Measurements from ENCODE around the gene PCNX1. TPM values are rescaled to one million over a fixed set of nuclear protein-coding genes. Genes with fewer than 3 reads are reported as not detected.

The PCNX1 gene
- total and polyA plus RNA-seq, 2 of the 4 experiments (the other 2 are of a cell fraction) = 15.0 to 43.7 TPM

DNA sequence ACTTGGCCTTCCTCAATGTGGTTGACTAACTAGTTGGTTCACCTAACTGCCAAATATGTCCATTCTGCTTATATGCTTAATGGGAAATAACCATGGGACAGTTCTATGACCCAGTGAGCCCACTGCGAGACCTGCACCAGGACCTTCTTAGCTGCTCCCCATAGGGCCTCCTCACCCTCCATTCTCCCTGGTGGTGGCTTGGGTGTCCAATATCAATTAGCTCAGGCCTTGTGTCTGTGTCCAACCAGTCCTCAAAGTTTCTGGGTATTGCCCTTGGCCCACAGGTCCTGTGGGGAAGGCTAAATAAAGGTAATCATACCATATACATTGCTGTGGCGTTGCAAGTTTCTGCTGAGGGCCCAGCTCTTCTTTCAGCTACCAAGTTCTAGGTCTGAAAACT lies 228.2 kb downstream of the PCNX1 start (continued):
- TF ChIP-seq, protein P1, sequence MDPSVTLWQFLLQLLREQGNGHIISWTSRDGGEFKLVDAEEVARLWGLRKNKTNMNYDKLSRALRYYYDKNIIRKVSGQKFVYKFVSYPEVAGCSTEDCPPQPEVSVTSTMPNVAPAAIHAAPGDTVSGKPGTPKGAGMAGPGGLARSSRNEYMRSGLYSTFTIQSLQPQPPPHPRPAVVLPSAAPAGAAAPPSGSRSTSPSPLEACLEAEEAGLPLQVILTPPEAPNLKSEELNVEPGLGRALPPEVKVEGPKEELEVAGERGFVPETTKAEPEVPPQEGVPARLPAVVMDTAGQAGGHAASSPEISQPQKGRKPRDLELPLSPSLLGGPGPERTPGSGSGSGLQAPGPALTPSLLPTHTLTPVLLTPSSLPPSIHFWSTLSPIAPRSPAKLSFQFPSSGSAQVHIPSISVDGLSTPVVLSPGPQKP (IDR thresholded peaks at IDR 0.05; ENCODE audit: borderline replicate concordance, low read depth, low read length) = no peak
- no peak for TF ChIP-seq MXI1 (IDR thresholded peaks at IDR 0.05; ENCODE audit: borderline replicate concordance, low read depth, low read length)

DNA sequence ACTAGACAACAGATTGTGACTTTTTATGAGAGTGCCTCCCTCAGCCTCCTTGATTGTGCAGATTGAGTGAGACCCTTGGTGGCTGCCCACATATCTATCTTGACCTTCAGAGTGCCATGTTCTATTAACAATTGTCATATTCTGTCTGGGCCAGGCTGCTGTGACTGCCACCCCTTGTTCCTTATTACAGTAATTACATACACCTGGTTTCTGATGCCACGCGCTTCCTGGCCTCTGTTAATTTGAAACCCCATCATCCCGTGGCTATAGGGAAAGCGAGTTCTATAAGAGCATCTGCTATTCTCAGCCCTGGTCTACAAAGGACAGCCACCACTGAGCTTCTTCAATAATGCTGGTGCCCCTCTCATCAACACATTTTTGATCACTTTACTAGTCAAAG lies 228.7 kb downstream of the PCNX1 start:
- H3K79me1 ChIP-seq (ENCODE audit: low read depth in 1 of 2, low read length in 2 of 2) = peaks cover 0 to 10% of the 10 kb centered on the region in 2 experiments; a peak in 2 of 4 replicates
- H3K4me1 ChIP-seq (ENCODE audit: control insufficient read depth, insufficient read depth, low read length) = peaks cover 13% of the 10 kb centered on the region
- no peak overlapping the region for H2AK9ac ChIP-seq (replicated peaks; ENCODE audit: low read depth, low read length, poor library complexity)
- H2BK20ac ChIP-seq (ENCODE audit: low read depth, low read length) = no peak overlapping the region
- H3K56ac ChIP-seq (ENCODE audit: extremely low read depth, insufficient read depth, low read length) = no peak overlapping the region
- H3K4me2 ChIP-seq (ENCODE audit: low read depth, low read length) = no peak overlapping the region
- no peak overlapping the region for H2BK120ac ChIP-seq (ENCODE audit: low read depth, low read length)
- H4K5ac ChIP-seq (ENCODE audit: low read depth, low read length) = no peak overlapping the region
- H2AFZ ChIP-seq (replicated peaks; ENCODE audit: low read length, poor library complexity) = no peak overlapping the region
- no peak overlapping the region for H2BK5ac ChIP-seq (ENCODE audit: low read depth, low read length, poor library complexity, severe bottlenecking)
- H3K9ac ChIP-seq (ENCODE audit: low read depth, low read length) = no peak overlapping the region
- ATAC-seq (ENCODE audit: low read depth) (no peak), DNase-seq (no peak)
- intact Hi-C loops (cut with micrococcal nuclease) (loop anchor here (10.0 kb wide), 1 partner anchor 449 kb away; no protein-coding TSS in a partner anchor), dilution Hi-C loops (cut with HindIII; ENCODE audit: low sequenced_read_pairs, unreplicated experiment) (no loop called here), in situ Hi-C loops (cut with MboI; ENCODE audit: low sequenced_read_pairs) (loop anchor here (5.0 to 10.0 kb wide), 2 partner anchors 616 to 719 kb away; no protein-coding TSS in a partner anchor)
- CTCF ChIA-PET = interaction anchor here (0.6 kb wide), 1 partner anchor 164 kb away, joined by 3 read pairs; no protein-coding TSS in a partner anchor
- H3K27ac ChIP-seq (ENCODE audit: insufficient read depth, low read length) = no peak overlapping the region
- H4K91ac ChIP-seq (ENCODE audit: insufficient read depth, low read depth, low read length) = no peak overlapping the region
- no TSS peak for BruUV-seq (replicated peaks)
- H3K27me3 ChIP-seq (ENCODE audit: control insufficient read depth, insufficient read depth, low read length) = no peaks in the 10 kb centered on the region
- no peak overlapping the region for H3K14ac ChIP-seq (replicated peaks; ENCODE audit: low read depth, low read length)
- H3K36me3 ChIP-seq (ENCODE audit: control insufficient read depth, insufficient read depth, low read length) = no peaks in the 10 kb centered on the region
- H3K4me3 ChIP-seq (ENCODE audit: insufficient read depth, low read depth, low read length) = no peak overlapping the region
- H2AK5ac ChIP-seq (ENCODE audit: low read depth, low read length) = no peak overlapping the region
- H4K8ac ChIP-seq (ENCODE audit: low read depth in 2 of 2, low read length in 2 of 2) = no peak overlapping the region
- H4K20me1 ChIP-seq (ENCODE audit: insufficient read depth, low read length) = no peaks in the 10 kb centered on the region
- WGBS, 2 experiments (ENCODE audit: extremely low coverage in 2 of 2, insufficient read length in 1 of 2) = 80% methylated on average over 1 of the region's 4 CpGs; no CpG with 5 or more reads in 1 of the 2 experiments
- POLR2A ChIA-PET (ENCODE audit: unreplicated experiment) = no interaction called here
- no peak overlapping the region for H3K4ac ChIP-seq (ENCODE audit: low read depth, low read length)
- H3K18ac ChIP-seq (ENCODE audit: low read depth, low read length) = no peak overlapping the region
- H2BK15ac ChIP-seq (ENCODE audit: low read depth, low read length) = no peak overlapping the region
- H3K23ac ChIP-seq (ENCODE audit: low read depth, low read length) = no peak overlapping the region
- peaks cover 5% of the 10 kb centered on the region; the same call in 1 of the 2 replicates for H3K9me3 ChIP-seq (ENCODE audit: control insufficient read depth, insufficient read depth, low read length)
- 0 out of 2 replicates have a peak, but pooled peaks cover 7% of the 10 kb centered on the region for H3K9me1 ChIP-seq (ENCODE audit: insufficient read depth, low read length)
- no peak for TF ChIP-seq RAD21 (IDR thresholded peaks at IDR 0.05; ENCODE audit: low read length)
- no peak for TF ChIP-seq POLR2A (IDR thresholded peaks at IDR 0.05; ENCODE audit: low read depth, low read length)
- no peak for TF ChIP-seq MXI1 (IDR thresholded peaks at IDR 0.05; ENCODE audit: borderline replicate concordance, low read depth, low read length)
- TF ChIP-seq RFX5 (IDR thresholded peaks at IDR 0.05; ENCODE audit: low read depth, low read length) = no peak
- TF ChIP-seq, protein P1 (IDR thresholded peaks at IDR 0.05; ENCODE audit: borderline replicate concordance, low read depth, low read length) = no peak
- TF ChIP-seq CEBPB (IDR thresholded peaks at IDR 0.05; ENCODE audit: low read depth, low read length) = no peak
- no peak for TF ChIP-seq FOS (IDR thresholded peaks at IDR 0.05; ENCODE audit: low read depth, low read length)
- no peak for TF ChIP-seq BHLHE40 (IDR thresholded peaks at IDR 0.05; ENCODE audit: low read depth, low read length)
- TF ChIP-seq MAFK (IDR thresholded peaks at IDR 0.05; ENCODE audit: low read depth, low read length) = no peak
- no peak for TF ChIP-seq SMC3 (IDR thresholded peaks at IDR 0.05; ENCODE audit: low read depth, low read length)
- TF ChIP-seq RCOR1 (IDR thresholded peaks at IDR 0.05; ENCODE audit: insufficient replicate concordance, low read length) = no peak
- TF ChIP-seq CHD1 (IDR thresholded peaks at IDR 0.05; ENCODE audit: low read depth, low read length) = no peak
- TF ChIP-seq, protein P2, sequence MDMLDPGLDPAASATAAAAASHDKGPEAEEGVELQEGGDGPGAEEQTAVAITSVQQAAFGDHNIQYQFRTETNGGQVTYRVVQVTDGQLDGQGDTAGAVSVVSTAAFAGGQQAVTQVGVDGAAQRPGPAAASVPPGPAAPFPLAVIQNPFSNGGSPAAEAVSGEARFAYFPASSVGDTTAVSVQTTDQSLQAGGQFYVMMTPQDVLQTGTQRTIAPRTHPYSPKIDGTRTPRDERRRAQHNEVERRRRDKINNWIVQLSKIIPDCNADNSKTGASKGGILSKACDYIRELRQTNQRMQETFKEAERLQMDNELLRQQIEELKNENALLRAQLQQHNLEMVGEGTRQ (IDR thresholded peaks at IDR 0.05; ENCODE audit: low read depth, low read length) = no peak
- TF ChIP-seq MAZ (IDR thresholded peaks at IDR 0.05; ENCODE audit: borderline replicate concordance, low read depth, low read length) = no peak
